ENCODE measurements around the gene SMS.

DNA sequence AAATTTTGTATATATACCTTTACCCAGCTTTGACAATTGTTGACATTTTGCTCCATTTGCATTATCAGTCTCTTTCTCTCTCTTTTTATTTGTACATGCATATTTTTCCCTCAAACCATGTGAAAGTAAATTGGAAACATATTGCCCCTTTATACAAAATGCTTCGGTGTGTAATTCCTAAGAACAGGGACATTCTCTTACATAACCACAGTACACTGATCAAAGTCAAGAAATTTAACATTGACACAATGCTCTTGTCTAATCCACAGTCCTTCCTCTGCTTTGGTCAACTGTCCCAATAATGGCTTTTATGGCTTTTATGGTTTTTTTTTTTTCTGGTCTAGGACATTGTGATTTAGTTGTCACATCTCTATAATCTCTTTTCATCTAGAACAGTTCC, 9.5 kb upstream of the SMS start:
- TF ChIP-seq, protein P1, sequence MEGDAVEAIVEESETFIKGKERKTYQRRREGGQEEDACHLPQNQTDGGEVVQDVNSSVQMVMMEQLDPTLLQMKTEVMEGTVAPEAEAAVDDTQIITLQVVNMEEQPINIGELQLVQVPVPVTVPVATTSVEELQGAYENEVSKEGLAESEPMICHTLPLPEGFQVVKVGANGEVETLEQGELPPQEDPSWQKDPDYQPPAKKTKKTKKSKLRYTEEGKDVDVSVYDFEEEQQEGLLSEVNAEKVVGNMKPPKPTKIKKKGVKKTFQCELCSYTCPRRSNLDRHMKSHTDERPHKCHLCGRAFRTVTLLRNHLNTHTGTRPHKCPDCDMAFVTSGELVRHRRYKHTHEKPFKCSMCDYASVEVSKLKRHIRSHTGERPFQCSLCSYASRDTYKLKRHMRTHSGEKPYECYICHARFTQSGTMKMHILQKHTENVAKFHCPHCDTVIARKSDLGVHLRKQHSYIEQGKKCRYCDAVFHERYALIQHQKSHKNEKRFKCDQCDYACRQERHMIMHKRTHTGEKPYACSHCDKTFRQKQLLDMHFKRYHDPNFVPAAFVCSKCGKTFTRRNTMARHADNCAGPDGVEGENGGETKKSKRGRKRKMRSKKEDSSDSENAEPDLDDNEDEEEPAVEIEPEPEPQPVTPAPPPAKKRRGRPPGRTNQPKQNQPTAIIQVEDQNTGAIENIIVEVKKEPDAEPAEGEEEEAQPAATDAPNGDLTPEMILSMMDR (IDR thresholded peaks at IDR 0.05), result no peak
- TF ChIP-seq POLR2A (IDR thresholded peaks at IDR 0.05), result no peak

Data from heart left ventricle (tissue), 13 donors.